Measurements from ENCODE around the gene NFYB.

DNA sequence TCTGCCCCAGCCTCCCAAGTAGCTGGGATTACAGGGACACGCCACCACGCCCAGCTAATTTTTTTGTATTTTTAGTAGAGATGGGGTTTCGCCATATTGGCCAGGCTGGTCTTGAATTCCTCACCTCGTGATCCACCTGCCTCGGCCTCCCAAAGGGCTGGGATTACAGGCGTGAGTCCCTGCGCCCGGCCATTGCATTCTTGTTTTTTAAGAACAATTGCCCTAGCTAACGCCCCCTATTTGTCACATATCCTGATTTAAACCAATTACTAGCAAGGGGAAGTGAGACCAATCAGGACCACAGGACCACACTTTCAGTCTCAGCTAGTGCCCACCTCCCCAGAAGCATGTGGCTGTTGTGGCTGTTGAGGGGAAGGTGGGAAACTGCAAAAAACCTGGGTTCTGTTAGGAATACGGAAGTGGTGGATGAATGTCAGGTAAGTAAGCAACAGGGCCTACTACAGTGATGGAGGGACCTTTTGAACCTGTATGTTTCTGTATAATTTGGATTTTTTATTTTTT, 37.8 kb upstream of the NFYB start:
- TF ChIP-seq REST (IDR thresholded peaks at IDR 0.05; ENCODE audit: insufficient read depth in 1 of 2, low read depth in 2 of 2, low read length in 2 of 2) = no peak
- TF ChIP-seq POLR2AphosphoS5 (IDR thresholded peaks at IDR 0.05; ENCODE audit: low read depth, low read length) = no peak
- TF ChIP-seq TAF1 (IDR thresholded peaks at IDR 0.05; ENCODE audit: borderline replicate concordance, insufficient read depth, low read length) = no peak
- TF ChIP-seq SIN3A (IDR thresholded peaks at IDR 0.05; ENCODE audit: borderline replicate concordance, insufficient read depth, low read length) = no peak

All from PFSK-1 (cell line).